ENCODE results near the gene TP53.
"Not testable (repeated sequence)": the region's sequence is repeated elsewhere in the genome, so short reads cannot be mapped to it uniquely, and the experiment has no call there.

The TP53 gene

GRCh38 chr17:7673239-7673638, 14.1 kb downstream of the TP53 start:
- DNase-seq, result peak; percentile 78

DNA sequence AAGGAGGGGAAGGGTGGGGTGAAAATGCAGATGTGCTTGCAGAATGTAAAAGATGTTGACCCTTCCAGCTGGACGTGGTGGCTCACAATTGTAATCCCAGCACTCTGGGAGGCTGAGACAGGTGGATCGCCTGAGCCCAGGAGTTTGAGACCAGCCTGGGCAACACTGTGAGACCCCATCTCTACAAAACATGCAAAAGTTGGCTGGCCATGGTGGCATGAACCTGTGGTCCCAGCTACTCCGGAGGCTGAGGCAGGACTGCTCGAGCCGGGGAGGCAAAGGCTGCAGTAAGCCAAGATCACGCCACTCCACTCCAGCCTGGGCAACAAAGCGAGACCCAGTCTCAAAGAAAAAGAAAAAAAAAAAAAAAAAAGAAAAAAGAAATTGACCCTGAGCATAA, 18.8 kb downstream of the TP53 start:
- no peak for DNase-seq

GRCh38 chr17:7667656-7668406, 19.5 kb downstream of the TP53 start:
- DNase-seq, result no peak

DNA sequence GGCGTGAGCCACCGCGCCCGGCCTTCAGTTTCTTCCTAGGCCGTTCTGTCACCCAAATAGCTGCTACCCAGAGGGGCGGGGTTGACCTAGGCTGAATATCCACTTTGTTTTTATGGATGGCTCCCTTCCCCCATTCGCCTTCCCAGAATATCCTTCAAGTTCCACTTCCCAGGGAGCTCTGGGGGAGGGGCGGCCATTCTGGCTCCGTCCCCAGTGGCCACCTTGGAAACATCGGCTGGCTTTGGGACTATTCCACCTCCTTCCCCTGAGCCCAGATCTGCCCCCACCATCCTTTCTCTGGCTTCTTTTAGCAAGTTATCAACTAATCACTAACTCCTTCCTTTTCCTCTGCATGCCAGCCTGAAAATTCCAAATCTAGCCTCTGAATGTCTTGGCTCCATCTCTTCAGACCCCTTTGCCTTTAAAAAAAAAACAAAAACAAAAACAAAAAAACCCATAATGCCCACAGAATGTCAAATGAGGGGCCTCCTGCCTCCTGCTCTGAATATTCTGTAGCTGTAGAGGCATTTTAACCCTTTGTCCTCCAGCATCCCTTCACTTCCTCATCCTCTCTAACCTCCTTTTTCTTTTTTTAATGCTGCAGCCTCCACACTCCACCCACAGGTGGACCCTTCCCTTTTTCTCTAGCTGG, 30.2 kb downstream of the TP53 start:
- no peak for DNase-seq

DNA sequence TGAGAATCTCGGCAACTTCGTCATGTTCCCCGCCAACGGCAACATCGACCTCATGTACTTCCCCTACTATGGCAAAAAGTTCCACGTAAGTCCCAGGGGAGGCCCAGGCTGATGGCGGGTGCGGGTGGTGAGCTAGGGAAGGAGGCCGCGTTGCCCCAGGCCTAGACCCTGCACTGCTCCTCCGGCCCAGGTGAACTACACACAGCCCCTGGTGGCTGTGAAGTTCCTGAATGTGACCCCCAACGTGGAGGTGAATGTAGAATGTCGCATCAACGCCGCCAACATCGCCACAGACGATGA, 31.8 kb downstream of the TP53 start:
- no peak for DNase-seq

- DNase-seq, result no peak
Observed at GRCh38 chr17:7654832-7655540, 32.3 kb downstream of the TP53 start.

- DNase-seq, result no peak
Observed at GRCh38 chr17:7652388-7653356, 34.6 kb downstream of the TP53 start.

DNA sequence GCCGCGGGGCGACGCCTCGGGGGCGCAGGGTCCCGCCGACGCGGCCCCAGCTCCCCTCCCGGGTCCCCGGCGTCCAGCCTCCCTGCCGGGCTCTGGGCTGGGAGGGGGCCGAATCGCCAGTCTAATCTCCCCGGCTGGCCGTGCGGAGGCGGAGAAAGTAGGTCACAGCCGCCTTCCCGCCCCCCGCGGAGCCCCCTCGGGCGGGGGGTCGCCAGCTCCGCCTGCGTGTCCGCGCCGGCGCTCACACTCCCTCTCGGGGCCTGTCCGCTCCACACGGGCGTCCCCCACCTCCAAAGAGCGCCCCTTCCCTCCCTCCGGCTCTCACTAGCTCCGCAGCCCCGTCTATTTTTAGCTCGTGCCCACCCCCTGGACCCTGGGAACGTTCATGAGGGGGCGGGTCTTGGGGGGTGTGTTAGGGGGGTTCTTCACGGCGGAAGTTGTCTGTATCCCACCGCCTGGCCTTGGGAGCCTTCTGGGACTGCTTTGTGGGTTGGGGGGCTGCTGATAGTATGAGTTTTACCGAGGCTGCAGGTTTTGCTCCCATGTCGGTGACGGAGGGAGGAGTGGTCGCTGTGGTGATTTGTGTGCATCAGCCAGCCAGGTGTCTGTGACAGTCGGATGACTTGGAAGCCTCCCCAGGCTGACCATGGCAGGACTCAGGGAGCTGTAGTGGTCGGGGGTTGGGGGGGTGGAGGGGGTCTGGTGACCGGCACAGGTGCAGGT, 35.5 kb downstream of the TP53 start:
- no peak for DNase-seq

GRCh38 chr17:7651097-7651664, 36.1 kb downstream of the TP53 start:
- DNase-seq, result no peak

- DNase-seq, result peak; percentile 82
Observed at GRCh38 chr17:7650509-7651096, 36.7 kb downstream of the TP53 start, which contains the start of gene ATP1B2. Gene ATP1B2, plus strand, starts transcription at chr17:7650926. Its CDS starts 593 bp downstream, at chr17:7651519.

- no peak for DNase-seq
Observed at GRCh38 chr17:7647018-7647417, 40.3 kb downstream of the TP53 start.

- no peak for DNase-seq
Observed at GRCh38 chr17:7646457-7646856, 40.8 kb downstream of the TP53 start.

GRCh38 chr17:7644775-7645174, 42.5 kb downstream of the TP53 start:
- DNase-seq, result no peak

- DNase-seq, result not testable (repeated sequence)
Observed at GRCh38 chr17:7641635-7642034, 45.7 kb downstream of the TP53 start.

DNA sequence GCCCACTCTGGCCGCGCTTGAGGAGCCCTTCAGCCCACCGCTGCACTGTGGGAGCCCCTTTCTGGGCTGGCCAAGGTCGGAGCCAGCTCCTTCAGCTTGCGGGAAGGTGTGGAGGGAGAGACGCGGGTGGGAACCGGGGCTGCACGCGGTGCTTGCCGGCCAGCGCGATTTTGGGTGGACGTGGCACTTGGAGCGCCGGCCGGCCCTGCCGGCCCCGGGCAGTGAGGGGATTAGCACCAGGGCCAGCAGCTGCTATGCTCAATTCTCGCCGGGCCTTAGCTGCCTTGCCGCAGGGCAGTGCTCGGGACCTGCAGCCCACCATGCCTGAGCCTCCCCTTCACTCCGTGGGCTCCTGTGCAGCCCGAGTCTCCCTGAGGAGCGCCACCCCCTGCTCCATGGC, 46.5 kb downstream of the TP53 start:
- DNase-seq, result no peak

DNA sequence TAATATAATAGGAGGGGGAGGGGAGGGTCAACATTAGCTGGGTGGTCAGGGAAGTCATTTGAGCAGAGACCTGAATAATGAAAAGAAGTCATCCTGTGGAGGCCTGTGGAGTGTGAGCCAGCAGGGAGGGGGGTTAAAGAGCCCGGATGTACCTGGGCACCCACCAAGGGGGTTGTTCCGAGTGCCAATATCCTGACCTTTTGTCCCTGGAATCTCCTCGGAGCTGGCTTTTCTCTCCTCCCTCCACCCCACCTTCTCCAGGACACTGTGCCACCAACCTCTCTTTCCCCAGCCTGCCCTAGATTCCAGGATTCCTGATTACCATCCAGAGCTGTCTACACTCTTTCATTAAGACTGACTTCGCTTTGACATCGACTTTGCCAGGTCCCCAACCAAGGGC, 51.1 kb downstream of the TP53 start:
- no peak for DNase-seq

- DNase-seq, result peak; percentile 52
Observed at GRCh38 chr17:7634384-7634783, 52.9 kb downstream of the TP53 start.

GRCh38 chr17:7633093-7633492, 54.2 kb downstream of the TP53 start:
- no peak for DNase-seq

- no peak for DNase-seq
Observed at GRCh38 chr17:7632492-7632894, 54.8 kb downstream of the TP53 start.

DNA sequence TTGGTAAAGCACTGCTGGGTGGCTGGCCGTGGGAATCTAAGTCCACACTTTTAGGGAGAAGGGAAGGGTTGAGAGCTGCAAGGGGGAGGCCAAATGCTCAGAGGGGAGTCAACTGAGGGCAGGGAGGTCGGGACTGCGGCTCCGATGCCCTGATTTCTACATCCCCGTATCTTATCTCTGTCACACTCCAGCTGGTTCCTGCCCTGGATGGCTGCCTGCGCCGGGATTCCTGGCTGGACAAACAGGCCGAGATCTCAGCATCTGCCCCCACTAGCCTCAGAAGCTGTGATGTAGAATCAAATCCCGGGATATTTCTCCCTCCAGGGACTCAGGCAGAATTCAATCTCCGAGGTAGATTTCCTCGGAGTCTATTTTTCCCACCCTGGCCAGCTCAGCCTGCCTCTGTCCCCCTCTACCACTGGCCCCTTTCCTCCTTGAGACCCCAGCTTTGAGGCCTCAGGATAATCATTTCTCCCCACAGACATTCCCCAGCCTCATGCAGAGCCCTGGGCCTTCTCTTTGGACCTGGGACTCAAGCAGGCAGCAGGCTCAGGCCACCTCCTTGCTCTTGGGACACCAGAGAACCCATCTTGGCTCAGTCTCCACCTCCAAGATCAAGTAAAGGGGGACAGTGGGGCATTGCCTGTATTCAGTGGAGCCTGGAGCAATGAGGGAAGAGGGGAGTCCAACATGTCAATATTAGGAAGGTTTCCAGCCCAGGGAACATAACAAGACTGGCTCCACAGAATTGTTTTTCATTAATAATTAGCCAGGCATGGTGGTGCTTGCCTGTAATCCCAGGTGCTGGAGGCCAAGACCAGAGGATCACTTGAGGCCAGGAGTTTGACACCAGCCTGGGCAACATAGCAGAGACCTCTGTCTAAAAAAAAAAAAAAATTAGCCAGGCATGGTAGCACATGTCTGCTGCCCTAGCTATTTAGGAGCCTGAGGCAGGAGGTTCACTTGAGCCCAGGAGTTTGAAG, 55.6 kb downstream of the TP53 start:
- no peak for DNase-seq
